IPS-NIHi11 (cell line): ENCODE results near the gene KRT76.

Experiments
- DNase-seq: peaks from one replicate; pipeline ENCODE4 v3.0.0; 2012; ENCODE audit warnings: mixed read lengths, low spot score

Gene KRT76

DNA sequence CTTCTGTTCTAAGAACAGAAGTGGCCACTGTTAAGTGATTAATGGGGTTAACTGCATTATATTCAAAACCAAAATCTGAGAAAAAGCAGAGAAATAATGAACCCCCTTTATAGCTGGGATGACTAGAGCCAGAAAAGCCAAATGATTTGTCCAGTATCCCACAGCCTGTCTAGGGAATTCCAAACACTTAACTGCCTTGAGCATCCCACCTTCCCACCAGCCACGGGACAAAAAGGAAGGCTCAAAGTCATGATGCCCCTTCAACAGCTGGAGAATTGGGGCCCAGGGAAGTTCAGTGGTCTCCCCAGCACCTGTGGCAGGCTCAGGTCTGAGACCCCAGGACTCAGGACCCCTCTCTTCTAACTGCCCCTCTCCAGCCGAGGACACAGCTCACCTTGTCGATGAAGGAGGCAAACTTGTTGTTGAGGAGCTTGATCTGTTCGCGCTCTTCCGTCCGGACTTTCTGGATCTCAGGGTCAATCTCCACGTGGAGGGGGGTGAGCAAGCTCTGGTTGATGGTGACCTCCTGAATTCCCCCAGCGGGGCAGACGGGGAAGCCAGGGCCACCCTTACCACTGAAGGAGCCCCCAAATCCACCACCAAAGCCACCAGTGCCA is 36.2 kb upstream of the KRT76 start:
- DNase-seq: no peak

DNA sequence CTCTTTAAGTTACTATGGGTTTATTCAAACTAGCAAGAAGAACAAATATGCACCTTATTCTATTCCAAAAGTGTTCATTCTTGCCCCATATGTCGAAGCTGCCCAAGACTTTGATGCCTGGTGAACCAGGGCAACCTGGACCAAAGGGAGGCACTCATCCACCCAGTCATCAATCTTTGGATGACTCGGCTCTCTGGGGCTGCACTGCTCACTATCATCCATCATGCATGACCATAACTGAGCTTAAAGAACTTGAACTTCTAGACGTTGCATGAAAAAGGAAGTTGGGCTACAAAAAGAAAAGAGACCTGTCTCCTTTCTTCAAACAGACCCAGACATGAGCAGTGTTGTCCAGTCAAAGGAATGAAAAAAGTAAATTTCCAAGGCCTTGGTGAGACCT is 35.6 kb upstream of the KRT76 start:
- DNase-seq: no peak

DNA sequence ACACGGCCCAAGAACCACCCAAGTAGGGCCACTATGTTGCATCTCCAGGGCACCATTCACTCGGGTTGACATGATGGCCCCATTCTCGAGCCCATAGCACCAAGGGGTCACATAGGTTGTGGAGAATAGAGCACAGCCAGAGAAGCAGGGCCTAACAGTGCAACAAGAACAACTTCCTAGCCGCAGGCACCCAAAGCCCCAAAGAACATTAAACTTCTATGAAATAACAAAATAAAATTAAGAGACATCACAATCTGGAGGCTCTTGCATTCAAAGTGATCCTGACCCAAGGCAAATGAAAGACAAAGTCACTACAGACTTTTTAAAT is 34.9 kb upstream of the KRT76 start:
- no peak for DNase-seq

DNA sequence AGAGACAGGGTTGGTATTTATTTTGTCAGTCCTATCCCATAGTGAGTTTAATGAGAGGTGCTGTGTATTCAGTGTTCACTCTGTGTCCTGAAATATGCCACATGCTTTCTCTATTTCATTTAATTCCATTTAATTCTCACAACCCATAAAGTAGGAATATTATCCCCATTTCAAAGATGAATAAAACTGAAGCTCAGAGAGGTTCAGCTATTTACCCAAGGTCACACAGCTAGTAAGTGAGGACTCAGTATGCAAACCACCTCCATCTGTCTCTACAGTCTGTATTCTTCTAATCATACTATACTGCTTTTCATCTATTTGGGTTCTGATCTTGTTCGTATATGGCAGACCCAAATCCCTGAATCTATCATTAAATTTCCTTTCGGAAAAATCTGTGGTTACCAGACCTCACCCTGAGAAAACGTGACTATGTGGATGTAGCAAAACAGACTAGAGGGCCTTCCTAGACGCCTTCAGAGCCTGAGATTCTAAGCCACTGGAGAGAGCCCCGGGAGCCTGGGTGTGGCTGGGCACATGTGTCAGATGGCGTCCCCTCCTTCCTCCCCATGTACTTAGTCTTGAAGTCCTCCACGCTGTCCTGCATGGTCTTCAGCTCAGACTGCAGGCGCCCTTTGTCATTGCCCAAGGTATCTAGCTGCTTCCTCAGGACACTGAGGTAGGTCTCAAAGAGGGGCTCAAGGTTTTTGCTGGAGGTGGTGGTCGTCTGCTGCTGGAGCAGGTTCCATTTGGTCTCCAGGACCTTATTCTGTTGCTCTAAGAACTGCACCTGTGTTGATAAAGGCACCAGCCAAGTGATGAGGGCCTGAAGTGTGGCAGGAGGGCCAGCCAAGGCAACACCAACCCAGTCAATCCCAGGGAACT is 34.3 kb upstream of the KRT76 start:
- no peak for DNase-seq

DNA sequence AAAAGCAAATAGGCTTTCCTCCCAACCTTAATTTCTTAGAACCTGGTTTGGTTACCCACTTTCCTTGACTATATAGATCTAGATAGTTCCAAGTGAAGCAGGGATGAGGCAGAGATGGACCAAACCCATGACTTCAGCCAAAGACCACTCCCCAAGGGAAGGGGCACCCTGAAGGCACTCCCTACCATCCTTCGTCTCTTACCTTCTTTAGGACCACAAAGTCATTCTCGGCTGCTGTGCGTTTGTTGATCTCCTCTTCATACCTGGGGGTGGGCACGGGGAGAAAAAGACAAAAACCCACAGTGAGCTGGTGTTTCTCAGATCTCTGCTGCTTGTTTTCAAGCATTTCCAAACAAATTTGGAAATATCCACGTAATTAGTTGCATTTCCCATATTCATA is 33.4 kb upstream of the KRT76 start:
- DNase-seq: no peak

DNA sequence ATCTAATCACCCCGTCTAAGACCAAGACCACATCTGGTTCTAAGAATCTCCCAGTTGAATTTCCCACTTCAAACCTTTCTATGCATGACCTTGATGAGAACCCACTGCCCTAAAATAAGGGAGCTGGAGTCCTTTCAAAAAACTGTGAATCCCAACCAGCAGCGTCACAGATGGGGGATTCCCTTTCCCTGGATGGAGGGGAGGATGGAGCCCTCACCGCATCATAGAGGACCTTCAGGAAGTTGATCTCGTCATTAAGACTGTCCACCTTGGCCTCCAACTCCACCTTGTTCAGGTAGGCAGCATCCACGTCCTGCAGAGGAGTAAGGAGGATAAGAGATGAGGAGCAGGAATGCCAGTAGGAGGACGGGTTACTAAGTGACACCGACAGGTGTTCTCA is 32.0 kb upstream of the KRT76 start:
- no peak for DNase-seq

DNA sequence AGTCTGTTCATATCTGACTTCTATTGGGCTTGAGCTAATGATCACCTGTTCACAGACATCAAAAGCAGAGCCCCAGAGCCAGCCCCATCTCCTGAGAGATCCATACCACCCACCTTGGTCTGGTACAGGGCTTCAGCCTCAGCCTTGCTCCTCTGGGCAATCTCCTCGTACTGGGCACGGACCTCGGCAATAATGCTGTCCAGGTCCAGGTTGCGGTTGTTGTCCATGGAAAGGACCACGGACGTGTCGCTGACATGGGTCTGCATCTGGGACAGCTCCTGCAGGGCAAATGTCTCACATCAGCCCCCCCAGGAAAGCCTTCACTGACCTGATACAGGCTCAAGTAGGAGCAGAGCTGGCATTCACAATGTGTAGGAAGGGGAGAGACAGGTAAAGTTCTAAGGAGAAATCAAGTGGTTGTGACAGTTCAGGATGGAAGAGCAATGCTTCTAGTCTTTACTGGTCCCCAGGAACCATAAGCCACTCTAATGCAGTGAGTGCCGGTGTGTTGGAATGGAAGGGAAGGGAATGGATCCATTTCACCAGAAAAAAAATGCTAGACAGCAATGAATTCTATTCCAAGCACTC is 31.5 kb upstream of the KRT76 start:
- no peak for DNase-seq

DNA sequence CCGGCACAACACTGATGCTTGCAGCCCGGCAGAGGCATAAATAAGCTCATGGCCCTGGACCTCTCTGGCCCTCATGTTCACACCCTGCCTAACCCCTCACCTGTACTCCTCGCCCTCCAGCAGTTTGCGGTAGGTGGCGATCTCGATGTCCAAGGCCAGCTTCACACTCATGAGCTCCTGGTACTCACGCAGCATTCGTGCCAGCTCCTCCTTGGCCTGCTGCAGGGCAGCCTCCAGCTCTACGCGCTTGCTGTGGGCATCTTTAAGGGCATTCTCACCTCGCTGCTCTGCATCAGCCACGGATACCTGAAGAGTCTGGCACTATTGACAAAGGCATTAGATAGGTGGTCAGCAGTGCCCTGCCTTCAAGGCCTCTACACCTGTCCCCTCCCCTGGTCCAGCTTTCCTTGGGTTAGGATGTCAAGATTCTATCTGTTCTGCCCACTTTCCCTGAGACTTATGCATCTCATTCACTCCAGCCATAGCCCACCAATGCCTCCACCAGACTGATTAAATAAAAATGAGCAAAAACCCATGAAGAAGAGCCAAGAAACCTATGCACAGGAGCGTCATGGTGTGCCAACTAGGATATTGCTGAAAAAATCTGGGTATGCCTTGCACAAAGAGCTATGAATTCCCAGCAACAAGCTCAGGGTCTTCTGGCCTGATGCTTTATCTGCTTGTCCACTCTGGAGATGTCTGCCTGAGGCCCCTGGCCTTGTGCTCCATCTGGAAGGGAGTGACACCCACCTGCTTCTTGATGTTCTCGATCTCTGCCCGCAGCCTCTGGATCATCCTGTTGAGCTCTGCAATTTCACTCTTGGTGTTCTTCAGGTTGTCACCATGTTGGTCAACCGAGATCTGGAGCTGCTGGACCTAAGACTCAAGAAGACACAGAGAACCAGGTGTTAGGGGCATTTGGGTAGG is 30.7 kb upstream of the KRT76 start:
- no peak for DNase-seq

DNA sequence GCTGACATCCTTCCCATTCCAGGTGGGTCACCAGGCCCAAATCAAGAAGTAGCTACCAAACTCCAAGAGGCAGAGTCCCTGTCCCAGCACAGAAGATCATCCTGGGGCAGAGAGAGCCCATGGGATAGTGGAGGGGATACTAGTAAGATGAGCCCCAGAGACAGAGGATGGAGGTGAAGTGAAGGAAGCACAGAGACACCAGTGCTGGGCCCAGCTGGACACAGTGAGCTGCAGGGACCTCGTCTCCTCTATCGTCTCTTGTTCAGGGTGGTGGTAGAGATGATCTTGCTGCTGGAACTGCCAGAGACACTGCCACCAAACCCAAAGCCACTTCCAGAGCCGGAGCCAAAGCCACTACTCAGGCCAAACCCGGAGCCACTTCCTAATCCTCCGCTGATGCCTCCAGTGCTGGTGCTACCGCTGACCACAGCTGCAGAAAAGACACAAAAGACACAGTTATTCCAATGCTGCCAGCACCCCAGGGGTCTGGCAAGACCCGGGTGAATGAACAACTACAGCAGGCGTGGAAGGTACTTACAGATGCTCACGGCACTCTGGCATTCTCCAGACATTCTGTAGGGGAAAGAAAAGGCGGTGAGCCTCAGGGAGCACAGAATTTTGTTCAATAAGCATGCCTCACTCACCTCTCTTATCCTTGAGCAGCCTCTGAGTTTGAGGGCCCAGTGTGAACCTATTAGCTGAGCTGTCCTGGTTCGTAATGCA is 29.8 kb upstream of the KRT76 start:
- no peak for DNase-seq

DNA sequence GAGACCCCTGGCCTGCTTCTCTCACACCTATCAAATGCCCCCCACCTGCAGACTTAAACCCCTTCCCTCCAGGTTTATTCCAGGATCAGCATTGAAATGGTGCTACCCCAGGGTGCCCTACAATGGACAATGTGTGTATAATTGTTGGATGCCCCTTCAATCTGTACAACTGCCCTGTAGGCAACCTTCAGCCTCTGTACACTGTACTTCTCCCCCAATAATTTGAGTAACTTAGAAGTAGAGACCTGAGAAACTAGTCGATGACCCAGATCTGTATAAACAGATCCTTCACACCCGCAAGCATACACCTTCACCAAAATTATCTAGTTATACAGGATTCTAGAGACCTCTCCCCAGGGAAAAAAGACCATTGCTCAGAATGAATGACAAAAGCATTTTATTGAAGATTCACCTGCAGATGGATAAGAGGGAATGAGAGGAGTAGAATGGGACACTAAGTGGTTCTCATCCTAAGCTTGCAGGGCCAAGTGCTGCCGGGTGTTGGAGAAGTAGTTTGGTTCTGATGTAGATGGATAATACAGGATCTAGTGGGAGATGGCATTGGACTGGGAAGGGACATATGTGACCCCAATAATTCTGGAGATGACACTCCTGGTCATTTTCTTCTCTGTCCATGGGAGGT is 29.1 kb upstream of the KRT76 start:
- no peak for DNase-seq

DNA sequence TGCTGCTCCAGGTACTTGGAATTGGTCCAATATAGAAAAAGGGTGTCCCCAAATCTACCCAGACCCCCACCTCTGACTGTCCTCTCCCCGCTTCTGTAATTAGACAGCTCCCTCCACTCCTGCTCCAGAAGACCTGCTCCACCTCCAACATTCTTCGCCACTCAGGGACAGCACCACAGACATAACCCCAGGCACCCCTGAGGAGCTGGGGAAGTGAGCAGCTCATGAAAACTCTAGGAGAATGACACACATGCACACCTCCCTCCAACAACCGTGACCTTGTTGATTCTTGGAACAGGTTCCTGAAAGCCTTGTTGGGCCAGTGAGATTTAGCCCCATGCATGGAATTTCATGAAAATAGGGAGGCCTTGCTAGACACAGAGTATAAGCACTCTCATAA is 28.6 kb upstream of the KRT76 start:
- DNase-seq: no peak

DNA sequence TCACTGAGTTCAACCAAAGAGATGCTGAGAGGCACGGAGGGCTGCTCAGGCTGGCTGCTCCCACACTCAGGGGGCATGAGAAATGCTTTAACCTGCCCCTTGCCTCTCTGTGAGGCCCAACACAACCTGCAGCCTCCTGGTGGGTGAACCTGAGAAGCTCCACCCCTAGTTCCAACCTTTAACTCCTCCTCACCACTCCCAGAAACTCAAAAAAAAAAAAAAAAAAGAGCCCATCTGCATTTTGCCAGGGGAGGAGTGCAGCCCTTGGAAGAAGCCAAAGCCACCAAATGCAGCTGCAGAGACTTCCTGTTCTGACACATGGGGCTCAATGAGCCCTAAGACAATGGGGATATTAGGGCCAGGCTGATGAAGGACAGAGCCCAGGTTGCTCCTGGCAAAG is 27.9 kb upstream of the KRT76 start:
- peak; percentile 84 for DNase-seq

DNA sequence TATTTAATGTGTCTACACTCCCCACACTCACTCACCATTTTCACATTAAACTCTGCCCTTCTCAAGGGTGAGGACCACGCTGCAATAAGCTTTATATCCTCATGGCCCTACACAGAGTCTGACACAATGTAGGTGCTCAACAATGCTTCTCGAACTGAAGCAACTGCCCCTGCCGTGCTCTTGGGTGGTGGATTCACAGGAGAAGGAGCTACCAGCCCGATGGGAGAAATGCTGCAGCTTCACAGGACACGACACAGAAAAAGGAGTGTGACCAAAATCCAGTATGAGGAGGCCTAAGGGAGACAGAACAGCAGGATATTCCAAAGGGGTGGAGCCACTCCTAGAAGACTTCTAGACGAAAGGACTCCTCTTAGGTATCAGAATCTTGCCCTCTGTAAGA is 25.3 kb upstream of the KRT76 start:
- no peak for DNase-seq

DNA sequence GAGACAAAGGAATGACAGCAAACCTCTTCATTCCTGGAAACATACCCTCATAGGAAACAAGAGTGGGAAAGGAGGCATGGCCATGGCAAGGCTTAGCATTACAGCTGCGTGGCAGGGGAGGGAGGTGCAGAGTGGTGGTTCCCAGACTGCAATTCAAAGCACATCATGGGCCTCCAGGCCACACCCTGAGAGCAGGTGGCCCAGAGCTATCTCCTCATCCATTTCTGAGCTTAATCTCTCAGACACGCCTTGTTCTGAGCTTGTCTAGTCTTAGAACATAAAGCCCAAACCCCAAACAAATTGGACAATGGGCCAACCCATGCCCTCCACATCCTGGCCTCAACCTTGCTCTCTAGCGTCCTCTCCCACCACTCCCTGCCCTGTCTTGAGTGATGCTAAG is 24.6 kb upstream of the KRT76 start:
- no peak for DNase-seq

DNA sequence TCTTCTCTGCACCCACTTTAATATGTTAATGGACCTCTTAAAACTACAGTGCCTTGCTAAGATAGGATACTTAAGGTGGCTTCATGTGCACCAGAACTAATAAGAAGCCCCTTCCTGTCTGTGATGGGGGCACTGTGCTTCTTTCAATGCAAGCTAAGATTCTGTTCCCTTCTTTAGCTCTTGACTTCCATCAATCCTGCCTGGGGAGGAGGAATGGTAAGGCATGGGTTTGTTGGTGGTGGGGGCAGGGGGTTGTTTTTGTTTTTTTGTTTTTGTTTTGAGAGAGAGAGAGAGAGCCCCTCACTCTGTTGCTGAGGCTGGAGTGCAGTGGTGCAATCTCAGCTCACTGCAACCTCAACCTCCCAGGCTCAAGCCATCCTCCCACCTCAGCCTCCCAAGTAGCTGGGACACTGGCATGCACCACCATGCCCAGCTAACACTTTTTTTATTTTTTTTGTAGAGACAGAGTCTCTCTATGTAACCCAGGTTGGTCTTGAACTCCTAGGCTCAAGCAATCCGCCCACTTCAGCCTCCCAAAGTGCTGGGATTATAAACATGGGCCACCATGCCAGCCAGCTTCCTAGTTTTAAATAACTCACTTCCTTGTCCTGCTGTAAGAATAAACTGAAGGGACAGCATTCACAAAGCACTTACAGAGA is 23.2 kb upstream of the KRT76 start:
- DNase-seq: no peak

DNA sequence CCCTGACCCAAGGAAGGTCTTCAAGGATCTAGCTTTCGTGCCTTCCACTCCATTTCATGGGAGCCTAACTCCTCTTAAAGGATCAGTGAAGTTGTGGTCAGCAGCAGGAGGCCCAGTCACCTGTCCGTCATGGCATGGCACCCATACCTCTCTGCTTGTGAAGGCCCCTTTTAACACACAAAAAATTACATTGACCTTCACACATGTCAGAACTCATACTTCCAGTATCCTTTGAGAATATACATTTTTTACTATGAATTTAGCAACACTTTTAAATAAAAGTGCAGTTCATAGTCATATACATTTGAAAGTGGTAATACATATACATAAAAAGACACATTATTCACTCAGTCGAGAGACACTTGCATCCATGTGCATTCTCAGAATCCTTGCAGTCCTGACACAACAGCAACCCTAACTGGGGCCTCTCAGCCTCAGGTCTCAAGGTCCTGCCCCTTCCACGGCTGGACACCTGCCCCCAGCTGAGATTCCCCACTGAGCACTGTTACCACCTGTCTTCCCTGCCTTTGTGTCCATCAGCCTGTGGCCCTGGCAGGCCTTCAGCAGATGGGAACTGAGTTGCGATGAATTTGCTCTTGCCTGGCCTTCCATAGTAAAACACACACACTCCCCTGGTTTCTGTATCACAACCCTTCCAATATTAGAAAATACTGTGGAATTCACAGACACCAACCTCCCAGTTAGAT is 22.5 kb upstream of the KRT76 start:
- no peak for DNase-seq

DNA sequence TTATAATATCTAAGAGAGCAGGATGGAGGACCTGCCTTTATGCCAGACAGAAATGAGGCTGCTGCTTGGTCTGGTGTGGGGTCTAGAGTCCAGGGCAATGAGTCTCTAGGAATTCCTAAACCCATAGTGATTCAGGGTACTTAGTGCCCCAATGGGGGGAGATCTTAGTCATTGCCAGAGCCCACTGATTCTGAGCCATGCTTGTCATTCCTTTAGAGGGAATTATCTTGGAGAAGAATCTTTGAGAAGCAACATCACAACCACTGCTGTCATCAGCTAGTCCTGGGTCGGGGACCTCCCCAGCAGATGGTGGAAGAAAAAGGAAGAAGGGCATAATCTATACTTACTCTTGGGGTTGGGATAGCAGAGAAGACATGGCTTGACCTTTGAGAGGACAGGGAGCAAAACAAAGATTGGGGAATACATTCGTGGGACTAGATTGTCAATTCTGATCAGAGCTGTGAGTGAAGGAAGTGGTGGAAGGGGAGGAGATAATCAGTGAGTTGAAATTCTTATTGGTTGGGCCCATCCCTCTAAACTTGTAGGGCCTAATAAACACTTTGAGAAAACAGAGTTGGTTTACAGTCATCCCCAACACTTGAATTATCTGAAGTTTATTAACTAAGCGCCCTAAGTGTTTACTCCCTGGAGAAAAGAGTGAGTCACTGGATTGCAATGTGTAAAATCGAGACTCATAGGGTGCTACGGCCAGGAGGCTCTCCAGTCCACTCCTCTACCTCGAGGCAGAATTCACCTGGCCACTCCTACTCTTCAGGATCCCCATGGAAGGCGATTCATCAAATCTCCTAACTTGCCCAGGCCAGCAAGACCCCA is 21.7 kb upstream of the KRT76 start:
- DNase-seq: no peak

DNA sequence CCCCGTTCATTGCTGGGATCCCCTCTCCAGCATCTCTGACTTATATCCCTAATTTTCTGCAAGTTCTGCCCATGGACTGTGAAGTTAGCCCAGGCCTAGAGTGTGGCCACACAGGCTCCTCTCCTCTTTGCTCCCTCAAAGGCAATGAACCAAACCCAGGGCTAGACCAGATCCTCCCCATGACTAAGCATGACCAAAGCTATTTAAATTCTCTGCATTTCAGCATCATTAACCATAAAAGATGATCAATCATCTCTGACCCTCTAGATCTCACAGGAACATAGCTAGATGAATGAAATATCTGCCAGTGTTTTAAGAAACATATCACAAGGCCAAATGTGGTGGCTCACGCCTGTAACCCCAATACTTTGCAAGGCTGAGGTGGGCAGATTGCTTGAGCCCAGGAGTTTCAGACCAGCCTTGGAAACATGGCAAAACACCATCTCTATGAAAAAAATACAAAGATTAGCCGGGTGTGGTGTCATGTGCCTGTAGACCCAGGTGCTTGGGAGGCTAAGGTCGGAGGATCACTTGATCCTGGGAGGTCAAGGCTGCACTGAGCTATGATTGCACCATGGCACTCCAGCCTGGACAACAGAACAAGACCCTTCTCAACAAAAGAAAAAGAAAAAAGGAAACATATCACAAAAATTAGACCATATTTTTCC is 21.0 kb upstream of the KRT76 start:
- DNase-seq: no peak

DNA sequence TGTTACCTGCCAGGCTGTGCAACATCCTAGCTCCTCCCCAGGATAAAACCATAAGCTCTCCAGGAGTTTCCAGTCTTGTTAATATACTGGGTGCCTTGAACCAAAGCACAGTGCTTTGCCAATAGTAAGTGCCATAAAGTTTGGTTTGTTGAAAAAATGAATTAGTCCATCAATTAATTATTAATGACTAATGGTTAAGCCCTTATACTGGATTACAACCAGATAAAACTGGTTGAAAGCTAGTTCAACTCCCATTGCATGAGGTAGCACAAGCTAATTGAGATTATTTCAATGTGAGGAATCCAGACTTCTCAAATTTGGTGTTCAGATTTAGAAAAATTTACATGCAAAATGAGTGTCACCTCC is 20.4 kb upstream of the KRT76 start:
- no peak for DNase-seq
